HG03575 (cell line): Measurements from ENCODE around the gene THSD8.

ENCODE experiments used
- ATAC-seq: cut with Tn5 transposase; IDR thresholded peaks from one replicate; pipeline ENCODE4 v1.9.1; 2021; ENCODE audit not compliant: unreplicated experiment, insufficient number of reproducible peaks, low FRiP score; ENCODE audit errors: extremely low read depth

The THSD8 gene

GRCh38 chr19:12778017-12778904 lies 23.6 kb upstream of the THSD8 start:
- no peak for ATAC-seq

DNA sequence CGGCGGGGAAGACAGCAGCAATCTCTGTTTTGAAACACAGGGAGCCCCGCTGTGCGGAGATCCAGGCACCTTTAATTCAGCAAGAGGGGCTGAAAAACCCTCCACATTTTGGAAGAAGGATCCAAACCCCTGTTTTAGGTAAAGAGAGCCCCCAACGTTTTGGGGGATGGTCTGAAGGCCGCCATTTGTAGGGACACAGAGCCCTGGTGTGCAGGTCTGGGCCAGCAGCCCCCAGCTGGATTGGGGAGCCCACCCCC lies 23.0 kb upstream of the THSD8 start:
- no peak for ATAC-seq

GRCh38 chr19:12779162-12779993 lies 22.5 kb upstream of the THSD8 start:
- no peak for ATAC-seq

DNA sequence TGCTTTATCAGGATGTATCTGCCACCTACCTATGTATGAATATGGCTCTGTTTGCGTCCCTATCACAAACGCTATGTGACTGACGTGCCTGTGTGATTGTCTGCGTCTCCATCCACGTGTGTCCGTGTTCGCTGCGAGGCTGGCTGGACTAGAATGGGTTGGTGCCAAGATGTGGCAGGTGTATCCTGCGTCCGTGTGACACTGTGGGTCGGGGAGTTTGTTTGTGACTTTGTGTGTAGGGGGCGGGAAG lies 19.8 kb upstream of the THSD8 start:
- no peak for ATAC-seq

DNA sequence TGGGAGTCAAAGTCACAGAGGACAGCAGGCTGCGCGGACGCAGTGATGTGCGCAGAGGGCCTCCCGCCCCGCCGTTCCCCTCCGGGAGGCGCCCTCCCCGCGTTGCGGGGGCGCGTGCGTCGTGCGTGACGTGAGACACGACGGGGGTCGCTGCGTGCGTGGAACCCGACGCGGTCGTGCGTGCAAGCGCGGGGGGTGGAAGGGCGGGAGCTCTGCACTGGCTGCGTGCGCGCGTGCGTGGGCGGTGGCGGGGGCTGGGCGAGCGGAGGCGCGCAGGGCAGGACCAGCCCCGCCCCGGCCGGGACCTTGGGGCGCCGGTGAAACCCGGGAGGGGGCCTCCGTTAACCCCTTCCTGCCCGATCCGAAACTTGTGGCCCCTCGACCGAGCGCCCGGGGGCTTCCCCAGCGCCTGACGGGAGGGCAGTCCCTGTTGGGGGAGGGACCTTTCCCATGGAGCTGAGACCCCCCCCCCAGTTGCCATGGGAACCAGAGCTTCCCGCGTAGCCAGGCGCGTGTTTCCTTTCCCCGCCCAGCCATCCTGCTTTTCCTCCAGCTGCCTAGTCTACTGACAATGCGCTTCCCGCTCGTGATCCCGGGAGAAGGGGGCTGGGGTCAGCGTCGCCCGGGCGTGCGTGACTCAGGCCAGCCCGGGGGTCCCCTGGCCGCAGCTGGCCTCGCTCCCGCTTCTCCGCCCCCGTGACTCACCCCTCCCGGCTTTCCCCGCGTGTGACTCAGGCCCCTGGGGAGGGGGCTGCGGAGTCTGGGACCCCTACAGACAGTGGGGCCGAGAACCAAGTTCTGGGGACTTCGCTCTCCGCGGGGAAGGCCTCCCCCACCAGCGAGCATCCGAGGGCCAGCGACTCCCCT lies 19.2 kb upstream of the THSD8 start:
- no peak for ATAC-seq

GRCh38 chr19:12783291-12783848 lies 18.5 kb upstream of the THSD8 start:
- ATAC-seq = no peak

DNA sequence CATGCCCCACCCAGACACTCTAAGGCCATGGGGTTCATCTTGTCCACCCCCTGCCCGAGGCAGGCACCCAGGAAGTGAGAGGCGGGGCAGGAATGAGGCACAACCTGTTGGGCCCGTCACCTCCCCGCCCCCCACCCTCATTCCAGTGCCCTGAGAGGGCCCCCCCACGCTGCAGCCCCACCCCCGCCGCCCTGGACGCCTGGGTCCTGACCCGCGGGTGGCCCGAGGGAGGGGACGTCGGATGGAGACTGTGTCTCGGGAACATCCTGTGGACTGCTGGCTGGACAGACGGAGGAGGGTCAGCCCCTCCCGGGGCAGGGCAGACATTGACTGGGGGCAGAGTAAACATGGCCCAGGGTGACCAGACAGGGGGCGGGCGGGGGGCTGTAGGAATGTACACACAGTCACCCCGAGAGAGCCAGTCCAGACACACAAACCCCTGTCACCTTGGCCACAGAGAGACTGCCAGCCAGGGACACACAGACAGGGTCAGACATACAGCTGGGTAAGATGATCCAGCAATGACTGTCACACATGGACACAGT lies 17.9 kb upstream of the THSD8 start:
- no peak for ATAC-seq

GRCh38 chr19:12784394-12784870 lies 17.4 kb upstream of the THSD8 start:
- ATAC-seq = no peak

DNA sequence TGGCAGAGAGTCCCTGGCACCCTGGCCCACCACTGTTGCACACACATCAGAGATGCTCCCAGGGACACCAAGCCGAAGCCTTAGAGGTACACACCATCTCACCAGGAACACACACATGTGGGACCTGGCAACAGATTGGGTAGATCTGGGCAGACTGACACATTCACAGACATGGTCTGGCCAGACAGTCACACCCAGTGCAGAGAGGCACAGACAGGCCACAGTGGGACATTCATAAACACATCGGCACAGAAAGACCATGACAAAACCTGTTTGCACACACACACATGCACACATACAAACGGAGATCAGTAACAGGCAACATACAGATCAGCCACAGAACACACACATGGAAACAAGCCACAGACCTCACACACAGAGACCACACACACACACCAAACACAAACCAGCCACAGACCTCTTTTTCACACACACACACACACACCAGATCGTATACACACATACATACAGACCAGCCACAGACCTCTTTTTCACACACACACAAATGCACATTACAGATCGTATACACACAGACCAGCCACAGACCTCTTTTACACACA lies 16.9 kb upstream of the THSD8 start:
- ATAC-seq = no peak

GRCh38 chr19:12785431-12786031 lies 16.3 kb upstream of the THSD8 start:
- no peak for ATAC-seq

- no peak for ATAC-seq
Measured at GRCh38 chr19:12786141-12786870, 15.6 kb upstream of the THSD8 start.

DNA sequence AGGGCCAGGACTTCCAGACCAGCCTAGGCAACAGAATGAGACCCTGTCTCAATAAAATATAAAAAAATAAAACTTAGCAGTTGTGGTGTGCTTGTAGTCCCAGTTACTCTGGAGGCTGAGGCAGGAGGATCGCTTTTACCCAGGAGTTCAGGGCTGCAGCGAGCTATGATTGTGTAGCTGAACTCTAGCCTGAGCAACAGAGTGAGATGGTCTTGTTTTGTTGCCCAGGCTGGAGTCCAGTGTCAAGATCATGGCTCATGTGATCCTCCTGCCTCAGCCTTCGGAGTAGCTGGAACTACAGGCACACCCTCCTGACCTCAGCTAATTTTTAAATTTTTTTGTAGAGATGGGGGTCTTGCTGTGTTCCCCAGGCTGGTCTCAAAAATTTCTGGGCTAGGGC lies 14.9 kb upstream of the THSD8 start:
- ATAC-seq = no peak

DNA sequence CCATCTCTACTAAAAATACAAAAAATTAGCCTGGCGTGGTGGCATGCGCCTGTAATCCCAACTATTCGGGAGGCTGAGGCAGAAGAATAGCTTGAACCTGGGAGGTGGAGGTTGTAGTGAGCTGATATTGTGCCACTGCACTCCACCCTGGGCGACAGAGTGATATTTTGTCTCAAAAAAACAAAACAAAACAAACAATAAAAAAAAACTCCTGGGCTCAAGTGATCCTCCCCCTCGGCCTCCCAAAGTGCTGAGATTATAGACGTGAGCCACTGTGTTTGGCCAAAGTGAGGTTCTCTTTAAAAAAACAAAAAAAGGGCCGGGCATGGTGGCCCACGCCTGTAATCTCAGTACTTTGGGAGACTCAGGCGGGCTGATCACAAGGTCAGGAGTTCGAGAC lies 14.4 kb upstream of the THSD8 start:
- ATAC-seq = no peak

DNA sequence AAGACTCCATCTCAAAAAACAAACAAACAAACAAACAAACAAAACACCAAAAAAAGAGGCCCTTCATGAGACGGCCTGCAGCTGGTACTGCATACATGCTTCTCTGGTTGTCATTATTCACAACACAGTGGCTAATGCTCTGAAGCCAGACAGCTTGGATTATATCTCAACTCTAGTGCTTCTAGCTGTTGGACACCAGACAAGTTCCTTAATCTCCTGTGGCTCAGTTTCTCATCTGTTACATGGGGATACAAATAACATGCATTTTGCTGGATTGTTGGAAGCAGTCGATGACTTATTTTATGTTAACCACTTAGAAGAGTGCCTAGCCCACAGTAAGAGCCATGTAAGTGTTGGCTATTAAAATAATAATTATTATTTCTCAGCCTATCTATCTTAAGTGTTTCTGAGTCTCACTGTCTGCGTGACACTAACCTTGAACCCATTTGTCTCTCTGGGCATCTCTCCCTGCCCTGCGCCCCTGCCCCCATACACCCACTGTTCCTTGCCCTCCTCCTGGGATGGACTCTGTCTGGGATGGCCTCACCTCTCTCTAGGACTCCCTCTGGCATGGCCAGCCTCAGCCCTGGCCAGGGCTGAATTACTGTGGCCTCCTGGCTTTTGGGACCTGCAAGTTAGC lies 13.7 kb upstream of the THSD8 start:
- no peak for ATAC-seq

DNA sequence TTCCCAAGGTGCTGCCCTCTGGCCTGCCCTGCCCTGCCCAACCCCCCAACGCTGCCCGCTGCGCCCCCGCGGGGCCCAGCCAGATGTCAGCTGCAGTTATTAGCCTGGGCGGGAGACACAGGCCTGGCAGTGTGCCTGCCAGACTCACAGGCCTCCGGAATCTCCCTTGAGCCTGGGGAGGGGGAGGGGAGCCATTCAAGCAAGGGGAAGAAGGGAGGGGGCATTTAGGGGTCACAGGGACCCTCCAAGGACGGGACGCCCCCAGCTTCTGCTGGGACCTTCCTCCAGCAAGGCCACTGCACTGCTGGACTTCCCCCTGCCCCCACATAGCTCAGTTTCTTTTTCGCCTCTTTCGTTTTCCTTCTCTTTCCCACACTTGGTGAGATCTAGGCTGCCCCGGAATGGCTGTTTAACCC lies 13.2 kb upstream of the THSD8 start:
- no peak for ATAC-seq

GRCh38 chr19:12789098-12789903 lies 12.6 kb upstream of the THSD8 start:
- ATAC-seq = no peak
